Astrocyte of the spinal cord (primary cell): ENCODE measurements around the gene RASGRP4.
A peak's percentile ranks its signal among the peaks of the same experiment; 100 is the strongest.

Source experiments
- DNase-seq: peaks from one replicate; pipeline ENCODE4 v3.0.0; 2011; ENCODE audit warnings: low read depth, low spot score
- H3K4me3 ChIP-seq: 2 replicates; pipeline ENCODE4 v1.5.1; 2011; ENCODE audit warnings: low read depth, mild to moderate bottlenecking, low read length, moderate library complexity
- in situ Hi-C: cut with HindIII; loops from 2 replicates; pipeline ENCODE4 v1.10.0; 2017; ENCODE audit warnings: low sequenced_read_pairs
- TF ChIP-seq, protein P1 (sequence below): IDR thresholded peaks from 2 replicates; pipeline ENCODE4 v1.5.1; 2012; ENCODE audit warnings: low read depth, mild to moderate bottlenecking, low read length, inconsistent platforms

Gene RASGRP4

DNA sequence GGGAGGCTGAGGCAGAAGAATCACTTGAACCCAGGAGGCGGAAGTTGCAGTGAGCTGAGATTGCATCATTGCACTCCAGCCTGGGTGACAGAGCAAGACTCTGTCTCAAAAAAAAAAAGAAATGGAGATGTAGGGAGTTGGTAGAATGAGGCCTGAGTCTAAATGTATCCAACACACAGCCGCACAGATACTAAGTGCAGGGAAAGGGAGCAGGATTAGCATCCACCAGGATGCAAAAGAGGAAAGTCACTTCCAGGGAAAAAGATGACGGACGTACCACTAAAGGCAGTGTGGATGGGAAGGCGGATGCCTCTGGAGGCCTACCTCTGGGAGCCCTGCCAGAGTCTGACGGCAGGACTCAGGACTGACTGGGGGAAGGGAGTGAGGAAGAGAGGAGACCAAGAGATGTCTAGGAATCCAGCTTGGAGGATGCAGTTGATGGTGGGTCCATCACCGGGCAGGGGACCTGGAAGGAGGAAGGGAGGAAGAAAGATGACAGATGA, 16.3 kb downstream of the RASGRP4 start:
- no peak overlapping the region for H3K4me3 ChIP-seq
- DNase-seq = peak; percentile 38
- TF ChIP-seq, protein P1, sequence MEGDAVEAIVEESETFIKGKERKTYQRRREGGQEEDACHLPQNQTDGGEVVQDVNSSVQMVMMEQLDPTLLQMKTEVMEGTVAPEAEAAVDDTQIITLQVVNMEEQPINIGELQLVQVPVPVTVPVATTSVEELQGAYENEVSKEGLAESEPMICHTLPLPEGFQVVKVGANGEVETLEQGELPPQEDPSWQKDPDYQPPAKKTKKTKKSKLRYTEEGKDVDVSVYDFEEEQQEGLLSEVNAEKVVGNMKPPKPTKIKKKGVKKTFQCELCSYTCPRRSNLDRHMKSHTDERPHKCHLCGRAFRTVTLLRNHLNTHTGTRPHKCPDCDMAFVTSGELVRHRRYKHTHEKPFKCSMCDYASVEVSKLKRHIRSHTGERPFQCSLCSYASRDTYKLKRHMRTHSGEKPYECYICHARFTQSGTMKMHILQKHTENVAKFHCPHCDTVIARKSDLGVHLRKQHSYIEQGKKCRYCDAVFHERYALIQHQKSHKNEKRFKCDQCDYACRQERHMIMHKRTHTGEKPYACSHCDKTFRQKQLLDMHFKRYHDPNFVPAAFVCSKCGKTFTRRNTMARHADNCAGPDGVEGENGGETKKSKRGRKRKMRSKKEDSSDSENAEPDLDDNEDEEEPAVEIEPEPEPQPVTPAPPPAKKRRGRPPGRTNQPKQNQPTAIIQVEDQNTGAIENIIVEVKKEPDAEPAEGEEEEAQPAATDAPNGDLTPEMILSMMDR = no peak
- in situ Hi-C loops = no loop called here

DNA sequence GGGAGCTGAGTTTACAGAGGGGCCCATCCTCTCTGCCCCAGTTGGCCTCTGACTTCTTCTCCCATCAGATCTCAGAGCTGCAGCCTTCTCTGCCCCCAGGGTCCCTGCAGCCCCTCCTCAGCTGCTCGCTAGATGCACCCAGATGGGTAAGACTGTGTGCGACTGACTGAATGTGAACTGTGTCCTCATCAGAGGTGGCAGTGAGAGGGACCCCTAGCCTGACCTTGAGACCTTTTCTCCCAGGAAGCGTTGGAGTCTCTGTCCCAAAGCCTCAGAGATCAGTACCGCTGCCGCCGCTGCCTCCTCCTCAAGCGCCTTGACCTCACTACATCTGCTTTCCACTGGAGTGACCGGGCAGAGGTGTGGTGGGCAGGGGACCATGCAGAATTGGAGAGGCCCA, 20.7 kb downstream of the RASGRP4 start:
- no peak for DNase-seq
- H3K4me3 ChIP-seq = no peak overlapping the region
- TF ChIP-seq, protein P1 = no peak
- in situ Hi-C loops = no loop called here

DNA sequence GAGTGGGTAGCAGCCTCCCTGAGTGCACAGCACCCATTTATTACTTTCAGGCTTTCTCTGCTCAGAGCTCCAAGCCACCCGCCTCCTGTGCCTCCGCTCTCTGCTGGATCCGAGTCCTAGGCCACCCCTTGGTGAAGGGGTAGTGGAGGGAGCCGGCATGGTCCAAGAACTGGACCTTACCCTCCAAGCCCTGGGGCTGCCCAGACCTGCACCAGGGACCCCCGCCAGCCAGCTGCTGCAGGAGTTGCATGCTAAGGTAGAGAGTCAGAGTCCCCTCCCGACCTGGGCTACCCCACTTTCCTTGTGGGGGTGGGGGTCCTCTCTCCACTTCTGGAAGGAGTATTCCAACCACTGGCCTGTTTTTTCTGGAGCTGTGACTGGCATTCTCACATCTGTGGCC, 21.2 kb downstream of the RASGRP4 start:
- DNase-seq = no peak
- TF ChIP-seq, protein P1 = no peak
- H3K4me3 ChIP-seq = no peak overlapping the region
- in situ Hi-C loops = no loop called here

DNA sequence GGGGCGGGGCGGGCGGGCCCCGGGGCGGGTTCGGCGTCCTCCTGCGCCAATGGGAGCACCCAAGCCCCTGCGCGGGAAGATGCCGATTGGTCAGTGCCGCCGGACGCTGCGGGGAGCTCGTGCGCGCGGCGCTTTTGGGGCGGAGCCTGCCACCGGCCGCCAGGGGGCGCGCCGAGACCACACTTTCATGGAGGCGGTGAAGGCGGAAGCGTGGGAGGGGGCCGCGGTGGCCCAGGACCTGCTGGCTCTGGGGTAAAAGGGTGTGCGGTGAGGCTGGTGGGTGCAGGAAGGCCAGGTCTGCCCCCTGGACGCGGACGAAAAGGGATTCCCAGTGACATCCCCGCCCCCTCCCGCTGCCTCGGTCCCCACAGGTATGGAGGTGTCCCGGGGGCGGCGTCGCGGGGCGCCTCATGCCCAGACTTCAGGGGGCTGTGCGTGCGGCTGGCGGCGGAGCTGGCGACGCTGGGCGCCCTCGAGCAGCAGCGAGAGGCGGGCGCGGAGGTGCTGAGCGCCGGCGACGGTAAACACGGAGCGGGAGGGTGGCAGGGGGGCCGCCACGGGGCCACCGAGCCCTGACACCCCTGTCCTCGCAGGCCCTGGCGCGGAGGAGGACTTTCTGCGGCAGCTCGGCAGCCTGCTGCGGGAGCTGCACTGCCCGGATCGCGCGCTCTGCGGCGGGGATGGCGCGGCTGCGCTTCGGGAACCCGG, 22.9 kb downstream of the RASGRP4 start, which contains the start of gene FAM98C:
Gene FAM98C (plus strand): TSS at position 127 of the 708 bp plus-strand sequence. CDS start 61 bp downstream, at position 188.
- peak within 1 kb of the TSS; percentile 78 for H3K4me3 ChIP-seq
- TF ChIP-seq, protein P1 = peak; percentile 85
- peak; percentile 97 for DNase-seq
- in situ Hi-C loops = no loop called here

DNA sequence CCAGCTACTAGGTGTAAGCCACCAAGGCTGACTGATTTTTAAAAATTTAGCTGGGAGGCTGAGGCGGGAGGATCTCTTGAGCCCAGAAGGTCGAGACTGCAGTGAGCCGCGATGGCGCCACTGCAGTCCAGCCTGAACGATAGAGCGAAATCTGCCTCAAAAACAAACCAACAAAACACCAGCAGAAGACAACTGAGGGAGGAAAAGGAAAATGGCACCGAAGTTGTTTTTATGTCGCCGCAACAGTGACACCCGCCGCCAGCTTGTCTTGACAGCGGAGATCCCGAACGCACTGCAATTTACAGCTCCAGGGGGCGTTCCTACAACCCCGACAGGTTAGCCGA, 23.4 kb downstream of the RASGRP4 start:
- in situ Hi-C loops = no loop called here
- TF ChIP-seq, protein P1 = no peak
- DNase-seq = no peak
- H3K4me3 ChIP-seq = peak overlapping the region; percentile 43

DNA sequence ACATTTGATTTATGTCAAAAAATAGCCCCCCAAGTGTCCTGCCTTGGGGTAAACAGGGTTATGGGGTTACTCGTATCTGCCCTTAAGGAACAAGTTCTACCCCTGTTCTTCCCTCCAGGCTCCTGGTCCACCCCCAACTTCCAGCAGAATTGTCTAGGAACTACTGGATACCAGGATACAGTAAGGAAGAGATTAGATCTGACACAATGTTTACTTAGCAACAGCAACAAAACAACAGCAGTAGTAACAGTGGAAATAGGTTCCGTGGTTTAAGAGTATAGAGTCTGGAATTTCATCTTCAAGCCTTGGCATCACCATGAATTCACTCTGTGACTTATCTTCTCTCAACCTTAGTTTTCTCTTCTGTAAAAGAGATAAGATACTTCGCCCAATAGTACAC, 24.9 kb downstream of the RASGRP4 start:
- TF ChIP-seq, protein P1 = no peak
- H3K4me3 ChIP-seq = no peak overlapping the region
- in situ Hi-C loops = no loop called here
- peak; percentile 49 for DNase-seq

DNA sequence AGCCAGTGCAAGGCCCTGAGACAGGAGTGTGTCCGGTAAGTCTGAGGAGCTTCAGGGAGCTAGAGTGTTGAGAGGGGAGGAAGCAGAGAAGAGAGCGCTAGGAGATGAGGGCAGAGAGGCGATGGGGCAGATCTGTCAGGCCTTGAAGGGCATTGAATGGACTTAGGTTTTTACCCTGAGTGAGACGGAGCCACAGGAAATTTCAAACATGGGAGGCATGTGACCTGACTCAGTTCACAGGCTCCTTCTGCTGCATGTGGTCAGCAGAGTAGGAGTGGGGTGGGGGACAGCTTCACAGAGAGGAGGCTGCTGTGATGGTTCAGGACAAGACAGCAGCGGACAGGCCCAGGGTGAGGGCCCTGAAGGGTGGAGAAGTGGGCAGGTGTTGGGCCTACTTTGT, 25.7 kb downstream of the RASGRP4 start:
- TF ChIP-seq, protein P1 = no peak
- no peak for DNase-seq
- H3K4me3 ChIP-seq = no peak overlapping the region
- in situ Hi-C loops = no loop called here
